Raji (cell line): ENCODE results near the gene DHX15.

Experiments
- POLR2A ChIP-seq: IDR thresholded peaks from 2 replicates; pipeline ENCODE4 v1.6.1; 2011; ENCODE audit warnings: low read depth, low read length, control low read depth; ENCODE audit not compliant: insufficient read depth

The DHX15 gene

GRCh38 chr4:24488399-24489164, 95.8 kb downstream of the DHX15 start:
- TF ChIP-seq POLR2A: no peak

- TF ChIP-seq POLR2A: no peak
Measured at GRCh38 chr4:24482871-24483270, 101.5 kb downstream of the DHX15 start.

GRCh38 chr4:24477919-24478318, 106.4 kb downstream of the DHX15 start:
- no peak for TF ChIP-seq POLR2A
